ENCODE results near the gene KCNG1.
A peak's percentile ranks its signal among the peaks of the same experiment; 100 is the strongest.

Gene KCNG1

GRCh38 chr20:51022803-51023616, at the start of gene KCNG1:
Gene KCNG1 (minus strand): TSS chr20:51023107. CDS start chr20:51010338, 12,769 bp downstream.
- in situ Hi-C loops (cut with HindIII; ENCODE audit: low pct_unique_long_range_greater_than_20kb, low sequenced_read_pairs): no loop called here
- peak; percentile 92 to 99 for DNase-seq (ENCODE audit: low read depth in 1 of 2, low spot score in 1 of 2)
- no peak for TF ChIP-seq JUND (IDR thresholded peaks at IDR 0.05; ENCODE audit: low read depth)

- no peak for TF ChIP-seq JUND (IDR thresholded peaks at IDR 0.05; ENCODE audit: low read depth)
- no peak for DNase-seq (ENCODE audit: low read depth in 1 of 2, low spot score in 1 of 2)
- in situ Hi-C loops (cut with HindIII; ENCODE audit: low pct_unique_long_range_greater_than_20kb, low sequenced_read_pairs): no loop called here
Observed at GRCh38 chr20:51070621-51071020, 47.7 kb upstream of the KCNG1 start.

GRCh38 chr20:51067792-51068191, 44.9 kb upstream of the KCNG1 start:
- TF ChIP-seq JUND (IDR thresholded peaks at IDR 0.05; ENCODE audit: low read depth): no peak
- in situ Hi-C loops (cut with HindIII; ENCODE audit: low pct_unique_long_range_greater_than_20kb, low sequenced_read_pairs): no loop called here
- DNase-seq (ENCODE audit: low read depth in 1 of 2, low spot score in 1 of 2): no peak

- DNase-seq (ENCODE audit: low read depth in 1 of 2, low spot score in 1 of 2): no peak
- in situ Hi-C loops (cut with HindIII; ENCODE audit: low pct_unique_long_range_greater_than_20kb, low sequenced_read_pairs): no loop called here
- no peak for TF ChIP-seq JUND (IDR thresholded peaks at IDR 0.05; ENCODE audit: low read depth)
Observed at GRCh38 chr20:51065615-51066014, 42.7 kb upstream of the KCNG1 start.

- no peak for TF ChIP-seq JUND (IDR thresholded peaks at IDR 0.05; ENCODE audit: low read depth)
- in situ Hi-C loops (cut with HindIII; ENCODE audit: low pct_unique_long_range_greater_than_20kb, low sequenced_read_pairs): no loop called here
- DNase-seq (ENCODE audit: low read depth in 1 of 2, low spot score in 1 of 2): no peak
Observed at GRCh38 chr20:51064137-51064536, 41.2 kb upstream of the KCNG1 start.

- no peak for TF ChIP-seq JUND (IDR thresholded peaks at IDR 0.05; ENCODE audit: low read depth)
- in situ Hi-C loops (cut with HindIII; ENCODE audit: low pct_unique_long_range_greater_than_20kb, low sequenced_read_pairs): no loop called here
- DNase-seq (ENCODE audit: low read depth in 1 of 2, low spot score in 1 of 2): no peak
Observed at GRCh38 chr20:51062065-51062464, 39.2 kb upstream of the KCNG1 start.

- in situ Hi-C loops (cut with HindIII; ENCODE audit: low pct_unique_long_range_greater_than_20kb, low sequenced_read_pairs): no loop called here
- no peak for TF ChIP-seq JUND (IDR thresholded peaks at IDR 0.05; ENCODE audit: low read depth)
- no peak for DNase-seq (ENCODE audit: low read depth in 1 of 2, low spot score in 1 of 2)
Observed at GRCh38 chr20:51061418-51062045, 38.6 kb upstream of the KCNG1 start.

GRCh38 chr20:51060301-51060700, 37.4 kb upstream of the KCNG1 start:
- no peak for TF ChIP-seq JUND (IDR thresholded peaks at IDR 0.05; ENCODE audit: low read depth)
- in situ Hi-C loops (cut with HindIII; ENCODE audit: low pct_unique_long_range_greater_than_20kb, low sequenced_read_pairs): no loop called here
- no peak for DNase-seq (ENCODE audit: low read depth in 1 of 2, low spot score in 1 of 2)

- in situ Hi-C loops (cut with HindIII; ENCODE audit: low pct_unique_long_range_greater_than_20kb, low sequenced_read_pairs): no loop called here
- no peak for TF ChIP-seq JUND (IDR thresholded peaks at IDR 0.05; ENCODE audit: low read depth)
- DNase-seq (ENCODE audit: low read depth in 1 of 2, low spot score in 1 of 2): no peak
Observed at GRCh38 chr20:51059862-51060261, 37.0 kb upstream of the KCNG1 start.

GRCh38 chr20:51058017-51058416, 35.1 kb upstream of the KCNG1 start:
- DNase-seq (ENCODE audit: low read depth in 1 of 2, low spot score in 1 of 2): no peak
- no peak for TF ChIP-seq JUND (IDR thresholded peaks at IDR 0.05; ENCODE audit: low read depth)
- in situ Hi-C loops (cut with HindIII; ENCODE audit: low pct_unique_long_range_greater_than_20kb, low sequenced_read_pairs): no loop called here

- in situ Hi-C loops (cut with HindIII; ENCODE audit: low pct_unique_long_range_greater_than_20kb, low sequenced_read_pairs): no loop called here
- DNase-seq (ENCODE audit: low read depth in 1 of 2, low spot score in 1 of 2): no peak
- no peak for TF ChIP-seq JUND (IDR thresholded peaks at IDR 0.05; ENCODE audit: low read depth)
Observed at GRCh38 chr20:51054233-51054632, 31.3 kb upstream of the KCNG1 start.

GRCh38 chr20:51050531-51051075, 27.7 kb upstream of the KCNG1 start:
- TF ChIP-seq JUND (IDR thresholded peaks at IDR 0.05; ENCODE audit: low read depth): no peak
- no peak for DNase-seq (ENCODE audit: low read depth in 1 of 2, low spot score in 1 of 2)
- in situ Hi-C loops (cut with HindIII; ENCODE audit: low pct_unique_long_range_greater_than_20kb, low sequenced_read_pairs): no loop called here
